H1 (cell line): ENCODE data around the gene BABAM2. TPM values are rescaled to one million over a fixed set of nuclear protein-coding genes. Genes with fewer than 3 reads are reported as not detected.

Experiments
- CTCF ChIA-PET: fragments of 300-600 bp; sonication (Branson Sonifier 250); formaldehyde crosslinking; loops from one replicate; lab custom pipeline; 2021; ENCODE audit not compliant: partially characterized antibody; lab: Charles Lee
- POLR2A ChIA-PET: fragments of 300-600 bp; sonication (Branson Sonifier 250); formaldehyde crosslinking; loops from one replicate; lab custom pipeline; 2021; ENCODE audit warnings: inconsistent platforms; ENCODE audit not compliant: partially characterized antibody; lab: Charles Lee
- DNase-seq, 2 experiments: peaks; one replicate each; pipeline versions ENCODE4 v3.0.0 to v3.0.0-alpha.2; 2010 to 2022; ENCODE audit warnings: low spot score in 2 of 2, low read depth in 1 of 2, mixed read lengths in 1 of 2
- FAIRE-seq: peaks from 2 replicates; lab custom pipeline; 2011; peaks lifted over from hg19 to GRCh38; lab: Jason Lieb, UNC
- H2AFZ ChIP-seq: 2 replicates; pipeline ENCODE4 v1.8.1; 2012; ENCODE audit warnings: low read length, inconsistent platforms
- H2AK5ac ChIP-seq: 2 replicates; pipeline ENCODE4 v1.6.1; 2013; ENCODE audit warnings: low read depth, low read length
- H2BK120ac ChIP-seq: replicated peaks from 2 replicates; pipeline ENCODE3; 2013; ENCODE audit warnings: low read depth, low read length, inconsistent platforms
- H2BK12ac ChIP-seq: 2 replicates; pipeline ENCODE4 v1.6.1; 2013; ENCODE audit warnings: low read depth, low read length
- H2BK15ac ChIP-seq: 2 replicates; pipeline ENCODE4 v1.6.1; 2013; ENCODE audit warnings: low read length
- H2BK20ac ChIP-seq: 2 replicates; pipeline ENCODE4 v1.6.1; 2013; ENCODE audit warnings: low read length
- H2BK5ac ChIP-seq: 2 replicates; pipeline ENCODE4 v1.6.1; 2013; ENCODE audit warnings: low read depth, low read length
- H3K14ac ChIP-seq: 2 replicates; pipeline ENCODE4 v1.6.1; 2013; ENCODE audit warnings: inconsistent platforms; ENCODE audit not compliant: insufficient read length
- H3K18ac ChIP-seq: 2 replicates; pipeline ENCODE4 v1.6.1; 2013; ENCODE audit warnings: low read length; ENCODE audit errors: extremely low read depth
- H3K23ac ChIP-seq: 2 replicates; pipeline ENCODE4 v1.6.1; 2013; ENCODE audit warnings: inconsistent platforms; ENCODE audit not compliant: insufficient read length
- H3K23me2 ChIP-seq: 2 replicates; pipeline ENCODE4 v1.6.1; 2013; ENCODE audit warnings: low read depth, low read length
- H3K27ac ChIP-seq: 2 replicates; pipeline ENCODE4 v1.6.1; 2011; ENCODE audit warnings: low read depth, low read length, inconsistent platforms
- H3K27me3 ChIP-seq, 4 experiments: replicated peaks in 1 of 4; 1 replicate in 1 of 4; 2 replicates in 3 of 4; pipeline versions ENCODE4 v1.6.1 to v1.8.1; 2011 to 2013; ENCODE audit warnings: low read length in 3 of 4, mild to moderate bottlenecking in 3 of 4, inconsistent platforms in 2 of 4, mixed read lengths in 2 of 4, moderate library complexity in 1 of 4; ENCODE audit not compliant: control insufficient read depth in 3 of 4, insufficient read depth in 3 of 4; ENCODE audit errors: extremely low read depth in 1 of 4
- H3K36me3 ChIP-seq, 4 experiments: 2 replicates each; pipeline versions ENCODE4 v1.6.1 to v1.8.1; 2011 to 2013; ENCODE audit warnings: mild to moderate bottlenecking in 4 of 4, low read length in 3 of 4, moderate library complexity in 2 of 4, control low read depth in 1 of 4, inconsistent platforms in 1 of 4; ENCODE audit not compliant: insufficient read depth in 4 of 4, control insufficient read depth in 2 of 4
- H3K4ac ChIP-seq: replicated peaks from 2 replicates; pipeline ENCODE3; 2013; ENCODE audit warnings: low read length, low read depth, mixed read lengths, inconsistent platforms; ENCODE audit not compliant: insufficient read length
- H3K4me1 ChIP-seq, 4 experiments: replicated peaks in 1 of 4; 1 replicate in 1 of 4; 2 replicates in 3 of 4; pipeline versions ENCODE4 v1.6.1 to v1.8.1; 2011 to 2013; ENCODE audit warnings: low read length in 3 of 4, inconsistent platforms in 2 of 4, mixed read lengths in 1 of 4; ENCODE audit not compliant: insufficient read depth in 4 of 4, control insufficient read depth in 3 of 4
- H3K4me2 ChIP-seq, 2 experiments: 2 replicates each; pipeline versions ENCODE4 v1.6.1 to v1.8.1; 2011 to 2013; ENCODE audit warnings: low read depth in 2 of 2, low read length in 2 of 2, control low read depth in 1 of 2, inconsistent platforms in 1 of 2, mild to moderate bottlenecking in 1 of 2; ENCODE audit not compliant: insufficient read depth in 1 of 2
- H3K4me3 ChIP-seq, 4 experiments: fragments of 200-600, 300-600 bp in 1 of 4; sonication (generic), shearing (Covaris generic), sonication (Bioruptor Twin) in 1 of 4; 2 replicates each; pipeline versions ENCODE4 v1.5.1 to v1.8.1; 2011 to 2016; ENCODE audit warnings: low read length in 4 of 4, low read depth in 3 of 4, control low read depth in 2 of 4, inconsistent platforms in 2 of 4, mild to moderate bottlenecking in 2 of 4, mixed read lengths in 1 of 4, moderate library complexity in 1 of 4; ENCODE audit not compliant: insufficient read depth in 2 of 4; ENCODE audit errors: extremely low read depth in 1 of 4
- H3K56ac ChIP-seq: replicated peaks from 2 replicates; pipeline ENCODE3; 2013; ENCODE audit warnings: low read depth, mild to moderate bottlenecking, mixed read lengths, low read length, inconsistent platforms; ENCODE audit not compliant: insufficient read length
- H3K79me1 ChIP-seq: 2 replicates; pipeline ENCODE4 v1.6.1; 2013; ENCODE audit warnings: low read depth, low read length, control low read depth
- H3K79me2 ChIP-seq, 2 experiments: 2 replicates each; pipeline versions ENCODE4 v1.6.1 to v1.8.1; 2012 to 2013; ENCODE audit warnings: low read length in 2 of 2, mild to moderate bottlenecking in 2 of 2, inconsistent platforms in 1 of 2; ENCODE audit not compliant: insufficient read depth in 2 of 2, control insufficient read depth in 1 of 2
- H3K9ac ChIP-seq, 4 experiments: replicated peaks in 1 of 4; 1 replicate in 1 of 4; 2 replicates in 3 of 4; pipeline versions ENCODE4 v1.6.1 to v1.8.1; 2011 to 2013; ENCODE audit warnings: low read depth in 3 of 4, low read length in 3 of 4, control low read depth in 2 of 4, mild to moderate bottlenecking in 2 of 4, moderate library complexity in 2 of 4, inconsistent platforms in 1 of 4; ENCODE audit errors: extremely low read depth in 1 of 4
- H3K9me3 ChIP-seq, 2 experiments: 2 replicates each; pipeline versions ENCODE4 v1.6.1 to v1.8.1; 2012 to 2013; ENCODE audit warnings: mild to moderate bottlenecking in 2 of 2, moderate library complexity in 2 of 2, control low read depth in 1 of 2, inconsistent platforms in 1 of 2, low read depth in 1 of 2, low read length in 1 of 2, mixed read lengths in 1 of 2; ENCODE audit not compliant: insufficient read depth in 2 of 2
- H4K20me1 ChIP-seq, 2 experiments: replicated peaks in 1 of 2; 2 replicates each; pipeline versions ENCODE3 to v1.8.1; 2011 to 2013; ENCODE audit warnings: inconsistent platforms in 2 of 2, low read length in 2 of 2, mild to moderate bottlenecking in 1 of 2; ENCODE audit not compliant: insufficient read depth in 2 of 2, control insufficient read depth in 1 of 2
- H4K5ac ChIP-seq: 2 replicates; pipeline ENCODE4 v1.6.1; 2013; ENCODE audit warnings: low read length, low read depth, mixed read lengths, inconsistent platforms; ENCODE audit not compliant: insufficient read length
- H4K8ac ChIP-seq: 2 replicates; pipeline ENCODE4 v1.8.0; 2013; ENCODE audit warnings: mild to moderate bottlenecking, moderate library complexity, low read length, inconsistent platforms; ENCODE audit not compliant: insufficient read depth; ENCODE audit errors: extremely low read depth
- H4K91ac ChIP-seq: replicated peaks from 2 replicates; pipeline ENCODE3; 2013; ENCODE audit warnings: low read length, mixed read lengths, inconsistent platforms; ENCODE audit not compliant: insufficient read length
- CBX8 ChIP-seq: fragments of 300-800, 300-1000 bp; sonication (generic); IDR thresholded peaks from 2 replicates; pipeline ENCODE4 v1.7.1; 2016; ENCODE audit warnings: low read depth, low read length, borderline replicate concordance
- CHD1 ChIP-seq: IDR thresholded peaks from 2 replicates; pipeline ENCODE4 v1.6.1; 2012; ENCODE audit warnings: low read depth, low read length, improper control_type of control experiment
- EZH2 ChIP-seq: fragments of 200-600 bp; sonication (generic); IDR thresholded peaks from 2 replicates; pipeline ENCODE4 v1.7.1; 2012; ENCODE audit warnings: low read depth, mild to moderate bottlenecking, moderate library complexity, low read length, inconsistent platforms; ENCODE audit not compliant: severe bottlenecking
- FOSL1 ChIP-seq: IDR thresholded peaks from 2 replicates; pipeline ENCODE4 v1.6.1; 2011; ENCODE audit warnings: mild to moderate bottlenecking, low read depth, low read length, moderate library complexity; ENCODE audit not compliant: insufficient read depth
- JUND ChIP-seq: IDR thresholded peaks from 2 replicates; pipeline ENCODE4 v1.6.1; 2011; ENCODE audit warnings: mild to moderate bottlenecking, improper control_type of control experiment, low read length
- KDM4A ChIP-seq: IDR thresholded peaks from one replicate; pipeline ENCODE4 v1.7.1; 2012; ENCODE audit warnings: low read depth, mild to moderate bottlenecking, moderate library complexity, low read length, inconsistent platforms; ENCODE audit not compliant: severe bottlenecking
- PHF8 ChIP-seq: fragments of 200-600 bp; sonication (generic); conservative IDR thresholded peaks from 2 replicates; pipeline ENCODE4 v1.7.1; 2012; ENCODE audit warnings: low read depth, mild to moderate bottlenecking, inconsistent platforms, low read length, moderate library complexity
- POLR2A ChIP-seq, 2 experiments: IDR thresholded peaks; 1 replicate in 1 of 2; 2 replicates in 1 of 2; pipeline ENCODE4 v1.6.1; 2011; ENCODE audit warnings: low read depth in 2 of 2, low read length in 2 of 2, mild to moderate bottlenecking in 2 of 2; ENCODE audit errors: control extremely low read depth in 1 of 2
- POLR2AphosphoS5 ChIP-seq: IDR thresholded peaks from 2 replicates; pipeline ENCODE4 v1.6.1; 2011; ENCODE audit warnings: low read depth, low read length
- POU5F1 ChIP-seq: IDR thresholded peaks from 2 replicates; pipeline ENCODE4 v1.6.1; 2011; ENCODE audit warnings: low read depth, mild to moderate bottlenecking, low read length, moderate library complexity
- SAP30 ChIP-seq: fragments of 300-600 bp; sonication (generic); IDR thresholded peaks from 2 replicates; pipeline ENCODE4 v1.7.1; 2012; ENCODE audit warnings: low read length, moderate library complexity, mild to moderate bottlenecking, inconsistent platforms; ENCODE audit not compliant: insufficient read depth, insufficient replicate concordance
- SIX5 ChIP-seq: IDR thresholded peaks from 2 replicates; pipeline ENCODE4 v1.6.1; 2011; ENCODE audit warnings: mild to moderate bottlenecking, low read depth, low read length
- SUZ12 ChIP-seq: fragments of 200-600 bp; sonication (generic); IDR thresholded peaks from 2 replicates; pipeline ENCODE4 v1.6.1; 2012; ENCODE audit warnings: mild to moderate bottlenecking, inconsistent platforms, low read length, moderate library complexity, mixed read lengths
- WGBS, 2 experiments: shearing (Covaris generic) in 1 of 2; methylation state at CpG; one replicate each; pipeline versions ENCODE4 v1.1.6 to v1.1.7; 2013 to 2015; ENCODE audit warnings: low lambda C conversion rate in 2 of 2, mixed read lengths in 2 of 2, inconsistent platforms in 1 of 2, low coverage in 1 of 2, missing lambda C conversion rate in 1 of 2; ENCODE audit not compliant: insufficient replicate concordance in 2 of 2, insufficient coverage in 1 of 2, insufficient read length in 1 of 2; ENCODE audit errors: extremely low coverage in 1 of 2, missing lambda C conversion rate in 1 of 2; 5-methylcytosine and 5-hydroxymethylcytosine counted together
- polyA plus RNA-seq, 7 experiments: library from polyadenylated mRNA; depleted of rRNA in 3 of 7; stranded (reverse) in 5 of 7; unstranded in 2 of 7; fragments of >200 nt in 5 of 7; fragments of 200-250 nt in 2 of 7; gene quantifications; 1 replicate in 5 of 7; 2 replicates in 1 of 7; 4 replicates in 1 of 7; pipeline versions ENCODE4 v1.2.1 to v1.2.3, GENCODE V29; 2011 to 2013; ENCODE audit warnings: missing spikeins in 2 of 7, mixed read lengths in 2 of 7
- total RNA-seq: library from RNA; stranded (reverse); fragmentation: NEBNext Ultra II Directional; extraction: Animal tissue kit (Norgen Biotek cat#: 25700); gene quantifications from 2 replicates; pipeline ENCODE4 v1.2.1, GENCODE V29; 2021
- TF ChIP-seq, protein P1 (sequence below): IDR thresholded peaks from 2 replicates; pipeline ENCODE4 v1.6.1; 2012; ENCODE audit warnings: inconsistent platforms

BABAM2 gene
- total and polyA plus RNA-seq, 2 of the 8 experiments (the other 6 are each of a cell fraction or from before 2014, with no cell fraction given) = 15.8 to 20.9 TPM

DNA sequence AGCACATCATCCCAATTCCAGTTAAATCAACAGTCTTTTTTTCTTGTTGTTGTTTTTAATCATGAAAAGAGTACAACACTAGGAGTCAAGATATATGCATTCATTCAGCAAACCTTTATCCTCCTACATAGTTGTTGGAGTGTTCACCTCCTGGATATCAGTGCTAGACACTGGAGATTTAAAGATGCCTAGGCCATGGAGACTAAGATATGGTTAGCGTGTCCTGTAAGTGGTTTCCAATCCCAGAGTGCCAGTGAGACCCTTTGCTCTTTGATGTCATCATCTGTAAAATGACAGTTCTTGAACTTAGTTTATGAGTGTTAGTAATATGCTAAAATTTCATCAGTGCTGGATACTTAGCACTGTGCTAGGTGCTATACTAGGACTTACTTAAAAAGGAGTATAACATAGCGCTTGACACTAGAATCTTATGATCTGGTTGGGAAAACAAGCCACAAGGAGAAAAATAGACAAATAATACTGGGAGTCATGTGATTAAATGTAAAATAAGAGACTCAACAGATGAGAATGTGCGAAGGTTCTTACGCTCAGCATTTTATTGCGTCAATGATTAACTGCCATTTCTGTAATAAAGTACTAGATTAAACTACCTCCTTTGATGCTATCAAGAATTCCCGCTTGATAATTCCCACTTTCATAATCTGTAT is 31.5 kb downstream of the BABAM2 start:
- Histone ChIP-seq H3K14ac (no peak overlapping the region), H3K4me1 (no peaks in the 10 kb centered on the region), H4K5ac (no peak overlapping the region), H2BK12ac (no peak overlapping the region), H4K8ac (no peak overlapping the region), H3K4ac (no peak overlapping the region), H3K36me3 (no peaks in the 10 kb centered on the region), H3K27me3 (no peaks in the 10 kb centered on the region), H3K23me2 (no peaks in the 10 kb centered on the region), H2BK5ac (no peak overlapping the region), H2BK15ac (no peak overlapping the region), H3K27ac (no peak overlapping the region), H4K91ac (no peak overlapping the region), H2BK20ac (no peak overlapping the region), H2BK120ac (no peak overlapping the region), H3K79me2 (no peaks in the 10 kb centered on the region), H3K4me2 (no peak overlapping the region), H3K79me1 (no peaks in the 10 kb centered on the region), H3K4me3 (no peak overlapping the region), H3K23ac (no peak overlapping the region), H2AFZ (no peak overlapping the region), H3K9me3 (no peaks in the 10 kb centered on the region), H3K56ac (no peak overlapping the region), H3K18ac (no peak overlapping the region), H4K20me1 (no peaks in the 10 kb centered on the region), H2AK5ac (no peak overlapping the region), H3K9ac (no peak overlapping the region)
- DNase-seq (no peak), FAIRE-seq (no peak)
- WGBS, 2 experiments = 78% methylated on average over 6 of the region's 6 CpGs; no CpG with 5 or more reads in 1 of the 2 experiments
- CTCF ChIA-PET = no interaction called here
- TF ChIP-seq SUZ12 = no peak
- no peak for TF ChIP-seq SAP30
- TF ChIP-seq POU5F1 = no peak
- TF ChIP-seq, protein P1, sequence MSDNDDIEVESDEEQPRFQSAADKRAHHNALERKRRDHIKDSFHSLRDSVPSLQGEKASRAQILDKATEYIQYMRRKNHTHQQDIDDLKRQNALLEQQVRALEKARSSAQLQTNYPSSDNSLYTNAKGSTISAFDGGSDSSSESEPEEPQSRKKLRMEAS = no peak
- no peak for TF ChIP-seq POLR2AphosphoS5
- no peak for TF ChIP-seq POLR2A (IDR thresholded peaks at IDR 0.05; ENCODE audit: control extremely low read depth in 1 of 2, low read depth in 2 of 2, low read length in 2 of 2)
- TF ChIP-seq CHD1 = no peak
- TF ChIP-seq FOSL1 = no peak
- no peak for TF ChIP-seq JUND
- TF ChIP-seq PHF8 = no peak
- no peak for TF ChIP-seq SIX5
- TF ChIP-seq CBX8 = no peak
- TF ChIP-seq KDM4A = no peak
- TF ChIP-seq EZH2 = no peak
- POLR2A ChIA-PET = no interaction called here
